ENCODE measurements around the gene TMEM40.

The TMEM40 gene

GRCh38 chr3:12775226-12775625, 16.2 kb upstream of the TMEM40 start:
- no peak for DNase-seq

GRCh38 chr3:12774619-12775018, 15.6 kb upstream of the TMEM40 start:
- no peak for DNase-seq

- no peak for DNase-seq
Observed at GRCh38 chr3:12773710-12774086, 14.6 kb upstream of the TMEM40 start.

GRCh38 chr3:12773030-12773709, 14.1 kb upstream of the TMEM40 start:
- no peak for DNase-seq

GRCh38 chr3:12772462-12772861, 13.4 kb upstream of the TMEM40 start:
- no peak for DNase-seq

- DNase-seq: no peak
Observed at GRCh38 chr3:12771236-12771635, 12.2 kb upstream of the TMEM40 start.

- DNase-seq: no peak
Observed at GRCh38 chr3:12769761-12770160, 10.7 kb upstream of the TMEM40 start.

- DNase-seq: no peak
Observed at GRCh38 chr3:12768579-12769527, 9.8 kb upstream of the TMEM40 start.

GRCh38 chr3:12766541-12766940, 7.5 kb upstream of the TMEM40 start:
- no peak for DNase-seq

GRCh38 chr3:12764171-12764776, 5.2 kb upstream of the TMEM40 start:
- DNase-seq: no peak

GRCh38 chr3:12759693-12760565, 870 bp upstream of the TMEM40 start:
- DNase-seq: no peak

GRCh38 chr3:12758025-12758781, 856 bp downstream of the TMEM40 start:
- DNase-seq: no peak

GRCh38 chr3:12756635-12757034, 2.4 kb downstream of the TMEM40 start:
- no peak for DNase-seq

GRCh38 chr3:12756175-12756574, 2.9 kb downstream of the TMEM40 start:
- no peak for DNase-seq

- DNase-seq: no peak
Observed at GRCh38 chr3:12755754-12756153, 3.3 kb downstream of the TMEM40 start.

GRCh38 chr3:12754313-12754712, 4.7 kb downstream of the TMEM40 start:
- DNase-seq: no peak

GRCh38 chr3:12753275-12754028, 5.6 kb downstream of the TMEM40 start:
- no peak for DNase-seq

GRCh38 chr3:12752809-12753208, 6.2 kb downstream of the TMEM40 start:
- DNase-seq: no peak

GRCh38 chr3:12752102-12752501, 7.0 kb downstream of the TMEM40 start:
- DNase-seq: no peak

- DNase-seq: no peak
Observed at GRCh38 chr3:12751571-12751970, 7.5 kb downstream of the TMEM40 start.

- DNase-seq: no peak
Observed at GRCh38 chr3:12750658-12751071, 8.4 kb downstream of the TMEM40 start.
